OCI-LY1 (cell line): ENCODE results near the gene TMEM175.

Experiments
- EZH2 ChIP-seq: fragments of 200-600 bp; sonication (generic), shearing (Covaris generic); IDR thresholded peaks from 2 replicates; pipeline ENCODE4 v1.8.0; 2017; ENCODE audit warnings: borderline replicate concordance, mixed run types, mild to moderate bottlenecking, antibody characterized with exemption, low read length, moderate library complexity, mixed read lengths
- TF ChIP-seq, protein P1 (sequence below): fragments of 200-600 bp; sonication (generic), shearing (Covaris generic); IDR thresholded peaks from 2 replicates; pipeline ENCODE4 v1.5.1; 2017; ENCODE audit warnings: mild to moderate bottlenecking, antibody characterized with exemption, low read length, moderate library complexity, mixed read lengths

DNA sequence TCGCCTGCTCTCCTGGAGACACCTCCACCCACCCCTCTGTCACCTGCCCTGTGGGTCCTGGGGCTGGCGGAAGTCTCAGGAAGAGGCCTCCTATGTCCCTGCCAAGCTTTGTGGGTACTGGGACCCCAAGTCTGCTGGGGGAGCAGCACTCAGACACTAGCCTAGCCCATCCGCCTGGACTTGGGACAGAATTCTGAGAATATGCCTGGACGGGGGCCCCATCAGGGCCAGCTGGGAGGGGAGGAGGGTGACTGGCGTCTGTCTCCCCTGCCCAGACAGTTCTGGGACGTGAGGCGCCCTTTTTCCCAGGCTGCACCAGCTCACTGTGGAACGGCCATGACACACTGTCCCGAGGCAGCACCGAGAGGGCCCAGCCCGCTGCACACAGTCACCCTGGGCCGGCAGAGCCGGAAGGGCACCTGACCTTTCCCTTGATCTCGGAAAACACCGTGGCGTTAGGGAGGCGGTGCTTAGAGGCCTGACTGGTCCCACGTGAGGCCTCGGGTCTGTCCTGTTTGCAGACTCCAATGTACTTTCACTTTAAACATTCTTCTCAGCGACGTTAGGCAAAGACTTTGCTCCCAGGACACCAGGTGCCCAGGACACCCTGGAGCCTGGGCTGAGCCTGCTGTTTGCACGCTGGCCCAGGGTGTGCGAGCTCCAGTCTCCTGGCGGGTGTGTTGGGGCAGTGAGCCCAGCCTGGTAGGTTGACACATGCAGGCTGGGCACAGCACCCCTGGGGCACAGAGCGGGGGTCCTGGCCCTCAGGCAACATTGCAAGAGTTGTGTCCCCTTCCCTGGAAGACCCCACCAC, 60.2 kb downstream of the TMEM175 start:
- TF ChIP-seq, protein P1, sequence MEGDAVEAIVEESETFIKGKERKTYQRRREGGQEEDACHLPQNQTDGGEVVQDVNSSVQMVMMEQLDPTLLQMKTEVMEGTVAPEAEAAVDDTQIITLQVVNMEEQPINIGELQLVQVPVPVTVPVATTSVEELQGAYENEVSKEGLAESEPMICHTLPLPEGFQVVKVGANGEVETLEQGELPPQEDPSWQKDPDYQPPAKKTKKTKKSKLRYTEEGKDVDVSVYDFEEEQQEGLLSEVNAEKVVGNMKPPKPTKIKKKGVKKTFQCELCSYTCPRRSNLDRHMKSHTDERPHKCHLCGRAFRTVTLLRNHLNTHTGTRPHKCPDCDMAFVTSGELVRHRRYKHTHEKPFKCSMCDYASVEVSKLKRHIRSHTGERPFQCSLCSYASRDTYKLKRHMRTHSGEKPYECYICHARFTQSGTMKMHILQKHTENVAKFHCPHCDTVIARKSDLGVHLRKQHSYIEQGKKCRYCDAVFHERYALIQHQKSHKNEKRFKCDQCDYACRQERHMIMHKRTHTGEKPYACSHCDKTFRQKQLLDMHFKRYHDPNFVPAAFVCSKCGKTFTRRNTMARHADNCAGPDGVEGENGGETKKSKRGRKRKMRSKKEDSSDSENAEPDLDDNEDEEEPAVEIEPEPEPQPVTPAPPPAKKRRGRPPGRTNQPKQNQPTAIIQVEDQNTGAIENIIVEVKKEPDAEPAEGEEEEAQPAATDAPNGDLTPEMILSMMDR: no peak
- TF ChIP-seq EZH2: no peak
